ENCODE data around the gene HOXB7.

The HOXB7 gene

DNA sequence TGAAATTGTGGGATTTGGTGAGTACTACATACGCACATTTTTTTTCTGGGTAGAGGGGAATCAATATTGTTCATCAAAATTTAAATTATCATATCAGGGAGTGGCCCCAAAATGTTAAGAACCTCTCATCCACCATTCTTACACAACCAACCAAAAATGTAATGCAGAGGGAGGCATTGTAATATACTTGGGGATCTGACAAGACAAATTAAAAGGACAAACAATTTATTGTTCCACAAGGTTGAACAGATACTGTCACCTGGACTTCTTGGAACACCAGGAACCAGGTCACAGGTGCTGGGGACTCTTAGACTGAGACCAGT, 30.0 kb upstream of the HOXB7 start:
- Mint-ChIP-seq H3K4me1 (peaks cover 19% of the 10 kb centered on the region), H3K4me3 (no peak overlapping the region), H3K36me3 (peaks cover 1% of the 10 kb centered on the region), H3K27me3 (peaks cover 72% of the 10 kb centered on the region), H3K27ac (no peak overlapping the region), H3K9me3 (no peaks in the 10 kb centered on the region)

GRCh38 chr17:48639982-48640857, 29.4 kb upstream of the HOXB7 start:
- Mint-ChIP-seq H3K9me3 (no peaks in the 10 kb centered on the region), H3K27me3 (peaks cover 72% of the 10 kb centered on the region), H3K4me1 (peaks cover 19% of the 10 kb centered on the region), H3K36me3 (peaks cover 1% of the 10 kb centered on the region), H3K4me3 (no peak overlapping the region), H3K27ac (no peak overlapping the region)

DNA sequence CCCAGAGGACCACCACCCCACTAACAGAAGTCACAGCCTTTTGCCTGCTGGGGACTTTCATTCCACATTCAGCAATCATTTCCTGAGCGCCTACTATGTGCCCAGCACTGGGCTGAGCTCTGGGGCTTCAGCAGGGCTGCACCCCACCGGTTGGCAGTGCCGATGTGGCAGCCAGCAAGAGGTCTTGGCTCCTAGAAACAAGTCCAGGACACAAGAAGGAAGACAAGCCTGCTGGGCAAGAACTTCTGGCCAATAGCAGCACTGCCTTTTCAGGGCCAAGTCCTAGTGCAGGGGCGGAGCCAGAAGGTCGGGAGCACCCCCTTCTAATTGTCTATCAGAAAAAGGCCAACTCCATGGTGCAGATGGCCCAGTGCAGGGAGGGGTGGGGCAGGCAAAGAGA, 28.3 kb upstream of the HOXB7 start:
- no peak overlapping the region for H3K4me3 Mint-ChIP-seq
- no peak overlapping the region for H3K27ac Mint-ChIP-seq
- peaks cover 19% of the 10 kb centered on the region for H3K4me1 Mint-ChIP-seq
- H3K27me3 Mint-ChIP-seq = peaks cover 69% of the 10 kb centered on the region
- no peaks in the 10 kb centered on the region for H3K9me3 Mint-ChIP-seq
- H3K36me3 Mint-ChIP-seq = peaks cover 1% of the 10 kb centered on the region

DNA sequence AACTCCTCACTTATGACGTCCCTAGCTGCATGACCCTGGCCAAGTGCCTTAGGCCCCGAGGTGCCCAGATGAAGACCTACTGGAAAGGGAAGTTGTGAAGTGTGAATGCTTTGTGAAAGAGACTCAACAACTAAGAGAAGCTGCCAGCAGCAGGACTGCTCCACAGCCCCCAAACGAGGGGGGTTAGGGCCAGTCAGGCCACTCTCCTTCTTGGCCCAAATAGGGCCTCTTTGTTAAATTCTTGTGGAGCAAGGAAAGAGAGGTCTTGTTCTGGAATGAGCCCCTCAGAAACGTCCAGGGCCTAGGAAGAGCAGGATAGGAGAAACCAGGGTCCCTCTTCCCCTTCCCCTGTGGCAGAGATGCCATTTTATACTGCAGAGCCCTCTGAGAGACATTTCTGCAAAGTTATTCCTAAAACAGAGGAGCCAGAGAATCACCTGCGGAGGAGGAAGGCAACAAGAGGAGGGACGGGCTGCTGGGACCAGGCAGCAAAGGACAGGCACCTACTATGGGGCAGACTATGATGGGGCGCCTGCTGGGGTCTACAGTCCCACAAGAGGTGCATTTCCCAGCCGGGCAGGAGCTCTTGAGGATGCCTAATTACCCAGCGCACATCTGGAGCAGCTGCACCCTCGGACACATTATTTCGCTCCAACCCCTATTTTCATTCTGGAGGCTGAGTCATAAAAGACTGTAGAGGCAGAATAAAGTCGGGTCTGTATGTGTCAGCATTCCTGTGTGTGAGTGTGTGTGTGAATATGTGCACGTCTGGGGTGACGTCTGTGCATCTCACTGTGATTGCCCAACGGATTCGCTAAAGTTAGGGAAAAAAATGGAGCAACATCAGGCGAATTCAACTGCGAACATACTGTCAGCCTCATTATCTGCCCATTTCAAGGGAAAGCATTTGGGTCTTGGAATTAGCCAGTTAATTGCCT, 26.8 kb upstream of the HOXB7 start:
- Mint-ChIP-seq H3K9me3 (no peaks in the 10 kb centered on the region), H3K4me3 (no peak overlapping the region), H3K27me3 (peaks cover 69% of the 10 kb centered on the region), H3K4me1 (peaks cover 23% of the 10 kb centered on the region), H3K27ac (no peak overlapping the region), H3K36me3 (peaks cover 4% of the 10 kb centered on the region)

- peaks cover 13% of the 10 kb centered on the region for H3K4me1 Mint-ChIP-seq
- no peak overlapping the region for H3K27ac Mint-ChIP-seq
- peaks cover 65% of the 10 kb centered on the region for H3K27me3 Mint-ChIP-seq
These were observed 25.6 kb upstream of the HOXB7 start for GRCh38 chr17:48636177-48637018.

GRCh38 chr17:48634493-48635208, 23.8 kb upstream of the HOXB7 start:
- Mint-ChIP-seq H3K27ac (no peak overlapping the region), H3K27me3 (peaks cover 61% of the 10 kb centered on the region), H3K4me1 (peaks cover 10% of the 10 kb centered on the region), H3K9me3 (no peaks in the 10 kb centered on the region), H3K36me3 (peaks cover 6% of the 10 kb centered on the region), H3K4me3 (peak overlapping the region; percentile 33)

More at GRCh38 chr17:48636177-48637018, 25.6 kb upstream of the HOXB7 start:
- H3K4me3 Mint-ChIP-seq = peak overlapping the region; percentile 26
- H3K36me3 Mint-ChIP-seq = peaks cover 7% of the 10 kb centered on the region
- H3K9me3 Mint-ChIP-seq = no peaks in the 10 kb centered on the region

DNA sequence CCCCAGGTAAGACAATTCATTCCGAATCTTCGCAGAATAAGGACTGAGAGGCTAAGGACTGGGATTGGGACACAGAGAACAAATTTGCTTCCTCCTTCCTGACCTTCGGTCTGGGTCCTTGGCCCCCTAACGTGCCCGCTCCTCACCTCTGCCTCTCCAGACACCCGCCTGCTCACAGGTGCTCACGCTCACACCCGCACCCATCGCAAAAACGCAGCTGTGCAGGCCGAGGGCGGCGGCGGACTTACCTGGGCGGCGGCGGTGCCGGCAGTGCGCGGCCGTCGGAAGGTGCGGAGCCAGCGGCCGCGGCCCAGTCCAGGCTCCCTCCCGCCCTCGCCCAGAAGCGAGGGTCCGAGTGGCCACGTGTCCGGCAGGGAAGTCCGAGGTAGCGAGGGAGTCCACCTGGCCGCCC, 22.5 kb upstream of the HOXB7 start:
- no peaks in the 10 kb centered on the region for H3K9me3 Mint-ChIP-seq
- H3K27ac Mint-ChIP-seq = no peak overlapping the region
- H3K4me3 Mint-ChIP-seq = no peak overlapping the region
- peaks cover 6% of the 10 kb centered on the region for H3K36me3 Mint-ChIP-seq
- H3K27me3 Mint-ChIP-seq = peaks cover 63% of the 10 kb centered on the region
- peaks cover 10% of the 10 kb centered on the region for H3K4me1 Mint-ChIP-seq

GRCh38 chr17:48632579-48633265, 21.9 kb upstream of the HOXB7 start:
- Mint-ChIP-seq H3K27me3 (peaks cover 65% of the 10 kb centered on the region), H3K36me3 (peaks cover 6% of the 10 kb centered on the region), H3K4me1 (peaks cover 15% of the 10 kb centered on the region), H3K9me3 (no peaks in the 10 kb centered on the region), H3K4me3 (peak overlapping the region; percentile 76), H3K27ac (peak overlapping the region; percentile 93)

GRCh38 chr17:48631693-48632578, 21.1 kb upstream of the HOXB7 start:
- no peak overlapping the region for H3K4me3 Mint-ChIP-seq
- no peak overlapping the region for H3K27ac Mint-ChIP-seq
- H3K9me3 Mint-ChIP-seq = no peaks in the 10 kb centered on the region
- peaks cover 62% of the 10 kb centered on the region for H3K27me3 Mint-ChIP-seq
- H3K36me3 Mint-ChIP-seq = peaks cover 6% of the 10 kb centered on the region
- H3K4me1 Mint-ChIP-seq = peaks cover 16% of the 10 kb centered on the region

DNA sequence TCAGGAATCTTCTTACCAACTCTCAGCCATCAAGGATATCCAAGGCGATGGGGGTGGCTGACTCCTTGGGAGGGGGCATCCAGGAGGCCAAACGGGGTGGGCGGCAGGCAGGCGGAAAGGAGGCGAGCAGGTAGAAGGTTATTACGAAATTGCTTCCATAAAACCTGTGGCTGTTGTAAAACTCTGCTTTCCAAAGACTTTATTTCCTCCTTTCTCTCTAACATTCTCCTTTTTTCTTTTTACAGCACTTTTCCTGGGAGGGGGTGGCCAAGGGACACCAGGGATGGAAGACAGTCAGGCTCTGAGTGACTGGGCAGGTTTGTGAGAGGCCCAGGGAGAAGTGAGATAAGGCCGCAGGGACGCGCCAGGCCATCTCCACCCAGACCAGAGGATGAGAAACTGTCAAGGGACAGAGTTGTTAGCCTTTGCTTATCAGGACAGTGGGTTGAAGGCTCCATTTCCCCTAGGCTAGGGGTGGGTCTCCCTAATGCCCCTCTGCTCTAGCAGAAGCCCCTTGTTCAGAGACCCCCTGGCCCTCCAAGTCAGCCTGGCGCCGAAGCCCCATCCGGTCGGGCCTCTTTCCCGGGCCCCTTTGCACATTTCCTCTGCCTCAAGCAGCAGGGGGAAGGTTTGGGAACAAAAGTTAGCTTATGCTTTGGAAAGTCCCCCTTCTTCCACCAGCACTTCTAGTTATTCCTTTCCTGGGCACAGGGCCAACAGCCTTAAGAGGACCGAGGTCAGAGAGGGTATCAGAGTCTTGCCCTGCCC, 20.3 kb upstream of the HOXB7 start:
- Mint-ChIP-seq H3K9me3 (no peaks in the 10 kb centered on the region), H3K27me3 (peaks cover 60% of the 10 kb centered on the region), H3K27ac (no peak overlapping the region), H3K36me3 (peaks cover 6% of the 10 kb centered on the region), H3K4me1 (peaks cover 21% of the 10 kb centered on the region), H3K4me3 (no peak overlapping the region)

DNA sequence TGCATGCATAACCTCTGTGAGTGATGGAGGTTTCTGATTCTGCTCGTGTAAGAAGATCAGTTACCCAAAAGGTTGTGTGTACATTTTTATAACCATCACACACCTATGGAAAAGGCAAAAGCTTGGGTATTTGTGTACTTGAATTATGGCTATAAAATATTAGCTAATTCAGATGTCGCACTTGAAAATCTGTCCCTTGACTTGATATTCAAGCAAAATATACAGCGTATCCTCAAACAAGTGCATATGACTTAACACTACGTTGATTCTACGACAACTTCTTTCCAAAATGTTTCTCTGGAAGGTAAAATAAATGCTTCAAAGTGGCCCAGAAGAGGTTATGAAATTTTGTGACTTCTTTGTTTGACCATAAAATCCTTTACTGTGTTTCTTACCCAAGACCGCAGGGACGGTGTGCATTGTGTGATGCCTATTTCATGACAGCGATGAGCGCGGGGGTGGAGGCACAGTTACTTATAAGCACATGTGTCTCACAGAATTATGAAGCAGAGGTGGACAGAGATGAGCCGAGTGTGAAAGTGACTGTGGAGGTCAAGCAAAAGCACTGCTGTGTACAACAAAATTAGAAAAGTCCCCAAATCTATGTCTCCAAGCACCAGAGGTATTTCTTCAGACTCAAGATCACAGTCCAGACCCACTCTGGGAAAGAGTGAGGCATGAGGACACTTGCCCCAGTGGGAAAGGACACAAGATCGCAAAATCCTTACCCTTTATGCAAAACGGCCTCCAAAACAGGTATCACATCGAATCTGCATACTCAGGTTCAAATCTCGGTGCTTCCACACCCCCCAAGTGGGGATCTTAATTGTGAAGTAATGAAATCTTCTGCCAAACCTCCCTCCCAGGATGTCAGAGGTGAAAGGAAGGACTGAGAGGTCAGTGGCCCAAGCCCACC, 19.4 kb upstream of the HOXB7 start:
- peaks cover 53% of the 10 kb centered on the region for H3K27me3 Mint-ChIP-seq
- no peaks in the 10 kb centered on the region for H3K9me3 Mint-ChIP-seq
- H3K27ac Mint-ChIP-seq = no peak overlapping the region
- H3K36me3 Mint-ChIP-seq = peaks cover 6% of the 10 kb centered on the region
- peaks cover 27% of the 10 kb centered on the region for H3K4me1 Mint-ChIP-seq
- no peak overlapping the region for H3K4me3 Mint-ChIP-seq

GRCh38 chr17:48629411-48629759, 18.6 kb upstream of the HOXB7 start:
- H3K27me3 Mint-ChIP-seq = peaks cover 46% of the 10 kb centered on the region
- H3K9me3 Mint-ChIP-seq = no peaks in the 10 kb centered on the region
- peaks cover 27% of the 10 kb centered on the region for H3K4me1 Mint-ChIP-seq
- no peak overlapping the region for H3K4me3 Mint-ChIP-seq
- H3K27ac Mint-ChIP-seq = no peak overlapping the region
- peaks cover 6% of the 10 kb centered on the region for H3K36me3 Mint-ChIP-seq

Measured in activated naive CD4-positive, alpha-beta T cell treated with anti-CD3 and anti-CD28 coated beads, Interleukin-2, amount 50 U/mL, for 24 hours (primary cell).